Measurements from ENCODE around the gene MON2.

DNA sequence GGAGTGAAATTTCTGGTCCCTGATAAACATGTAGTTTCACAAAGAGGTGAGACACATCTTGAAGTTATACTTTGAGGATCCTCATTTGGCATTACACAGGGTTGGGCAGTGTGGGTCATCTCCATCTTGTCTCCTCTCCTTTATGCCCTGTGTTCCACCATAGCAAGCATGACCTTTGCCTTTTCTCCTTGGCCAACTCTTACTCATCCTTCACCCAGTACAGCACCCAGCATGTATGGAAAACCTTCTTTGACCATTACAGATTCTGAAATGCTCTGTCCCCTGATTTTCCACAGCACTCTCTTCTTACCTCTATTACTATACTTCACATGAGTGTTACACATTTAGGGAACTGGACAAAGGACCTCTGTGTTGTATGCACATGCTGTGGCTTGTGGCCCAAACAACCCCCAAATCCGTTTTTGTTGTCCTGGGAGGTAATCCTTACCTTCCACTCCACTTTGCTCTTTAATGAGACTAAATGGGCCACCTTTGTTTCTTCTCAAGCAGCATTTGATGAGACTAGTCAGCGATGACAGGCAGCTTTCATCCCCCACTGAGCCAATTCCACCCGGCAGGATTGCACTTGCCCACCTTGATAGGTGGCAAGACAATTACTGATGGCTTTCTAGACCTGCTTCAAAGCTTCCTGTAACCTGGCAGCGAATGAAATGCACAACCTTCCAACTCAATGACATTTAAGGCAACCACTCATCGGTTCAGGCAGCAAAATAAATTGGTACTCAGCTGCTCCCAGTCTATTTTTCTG is 163.5 kb downstream of the MON2 start:
- TF ChIP-seq, protein P1, sequence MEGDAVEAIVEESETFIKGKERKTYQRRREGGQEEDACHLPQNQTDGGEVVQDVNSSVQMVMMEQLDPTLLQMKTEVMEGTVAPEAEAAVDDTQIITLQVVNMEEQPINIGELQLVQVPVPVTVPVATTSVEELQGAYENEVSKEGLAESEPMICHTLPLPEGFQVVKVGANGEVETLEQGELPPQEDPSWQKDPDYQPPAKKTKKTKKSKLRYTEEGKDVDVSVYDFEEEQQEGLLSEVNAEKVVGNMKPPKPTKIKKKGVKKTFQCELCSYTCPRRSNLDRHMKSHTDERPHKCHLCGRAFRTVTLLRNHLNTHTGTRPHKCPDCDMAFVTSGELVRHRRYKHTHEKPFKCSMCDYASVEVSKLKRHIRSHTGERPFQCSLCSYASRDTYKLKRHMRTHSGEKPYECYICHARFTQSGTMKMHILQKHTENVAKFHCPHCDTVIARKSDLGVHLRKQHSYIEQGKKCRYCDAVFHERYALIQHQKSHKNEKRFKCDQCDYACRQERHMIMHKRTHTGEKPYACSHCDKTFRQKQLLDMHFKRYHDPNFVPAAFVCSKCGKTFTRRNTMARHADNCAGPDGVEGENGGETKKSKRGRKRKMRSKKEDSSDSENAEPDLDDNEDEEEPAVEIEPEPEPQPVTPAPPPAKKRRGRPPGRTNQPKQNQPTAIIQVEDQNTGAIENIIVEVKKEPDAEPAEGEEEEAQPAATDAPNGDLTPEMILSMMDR (IDR thresholded peaks at IDR 0.05), result no peak
- TF ChIP-seq POLR2A (IDR thresholded peaks at IDR 0.05), result no peak

Measured in Peyer's patch (tissue), 4 donors.